MM.1S (cell line): Measurements from ENCODE around the gene MCTS1.
"Not testable (repeated sequence)": the region's sequence is repeated elsewhere in the genome, so short reads cannot be mapped to it uniquely, and the experiment has no call there.

ENCODE experiments used
- DNase-seq: peaks from one replicate; pipeline ENCODE4 v3.0.0-alpha.2; 2015
- H2AFZ ChIP-seq: fragments of 300-600 bp; sonication (generic); 2 replicates; pipeline ENCODE4 v1.6.0; 2016; ENCODE audit warnings: antibody characterized with exemption, low read length
- H3F3A ChIP-seq: fragments of 300-600 bp; sonication (generic); 2 replicates; pipeline ENCODE4 v1.6.1; 2016; ENCODE audit warnings: mild to moderate bottlenecking, antibody characterized with exemption, low read length, moderate library complexity, mixed read lengths; ENCODE audit not compliant: insufficient read depth
- H3K27ac ChIP-seq: fragments of 300-600 bp; sonication (generic); 2 replicates; pipeline ENCODE4 v1.5.1; 2016; ENCODE audit warnings: mild to moderate bottlenecking, low read length
- H3K27me3 ChIP-seq: fragments of 300-600 bp; sonication (generic); replicated peaks from 2 replicates; pipeline ENCODE4 v1.6.0; 2016; ENCODE audit warnings: low read length; ENCODE audit not compliant: insufficient read depth
- H3K36me3 ChIP-seq: fragments of 300-600 bp; sonication (generic); replicated peaks from 2 replicates; pipeline ENCODE4 v1.6.1; 2016; ENCODE audit warnings: mild to moderate bottlenecking, low read length, mixed read lengths; ENCODE audit not compliant: insufficient read depth
- H3K4me1 ChIP-seq: fragments of 300-600 bp; sonication (generic); 2 replicates; pipeline ENCODE4 v1.6.1; 2016; ENCODE audit warnings: low read length, mixed read lengths
- H3K4me2 ChIP-seq: fragments of 300-600 bp; sonication (generic); 2 replicates; pipeline ENCODE4 v1.6.0; 2016; ENCODE audit warnings: low read depth, low read length
- H3K4me3 ChIP-seq: fragments of 300-600 bp; sonication (generic); 2 replicates; pipeline ENCODE4 v1.5.1; 2016; ENCODE audit warnings: low read length, mixed read lengths
- H3K79me2 ChIP-seq: fragments of 300-600 bp; sonication (generic); 2 replicates; pipeline ENCODE4 v1.6.1; 2016; ENCODE audit warnings: mixed run types, low read length, mixed read lengths
- H3K9ac ChIP-seq: fragments of 300-600 bp; sonication (generic); 2 replicates; pipeline ENCODE4 v1.6.1; 2016; ENCODE audit warnings: low read length, mixed read lengths
- H3K9me2 ChIP-seq: fragments of 300-600 bp; sonication (generic); replicated peaks from 2 replicates; pipeline ENCODE4 v1.6.1; 2016; ENCODE audit warnings: mild to moderate bottlenecking, low read length, mixed read lengths; ENCODE audit not compliant: insufficient read depth
- H3K9me3 ChIP-seq: fragments of 300-600 bp; sonication (generic); replicated peaks from 2 replicates; pipeline ENCODE4 v1.6.1; 2016; ENCODE audit warnings: mild to moderate bottlenecking, low read length, mixed read lengths; ENCODE audit not compliant: insufficient read depth
- H4K20me1 ChIP-seq: fragments of 300-600 bp; sonication (generic); 2 replicates; pipeline ENCODE4 v1.6.1; 2016; ENCODE audit warnings: mild to moderate bottlenecking, low read length, moderate library complexity, mixed read lengths; ENCODE audit not compliant: insufficient read depth
- EZH2 ChIP-seq: fragments of 300-600 bp; sonication (generic); optimal IDR thresholded peaks from 2 replicates; pipeline ENCODE3; 2017; ENCODE audit warnings: low read depth, mild to moderate bottlenecking, antibody characterized with exemption, low read length, mixed read lengths
- EZH2phosphoT487 ChIP-seq: fragments of 300-600 bp; sonication (generic); IDR thresholded peaks from 2 replicates; pipeline ENCODE4 v1.6.1; 2018; ENCODE audit warnings: antibody characterized with exemption, low read length
- TF ChIP-seq, protein P1 (sequence below): fragments of 300-600 bp; sonication (generic); IDR thresholded peaks from 2 replicates; pipeline ENCODE4 v1.5.1; 2016; ENCODE audit warnings: antibody characterized with exemption, low read length, mixed read lengths

The MCTS1 gene

DNA sequence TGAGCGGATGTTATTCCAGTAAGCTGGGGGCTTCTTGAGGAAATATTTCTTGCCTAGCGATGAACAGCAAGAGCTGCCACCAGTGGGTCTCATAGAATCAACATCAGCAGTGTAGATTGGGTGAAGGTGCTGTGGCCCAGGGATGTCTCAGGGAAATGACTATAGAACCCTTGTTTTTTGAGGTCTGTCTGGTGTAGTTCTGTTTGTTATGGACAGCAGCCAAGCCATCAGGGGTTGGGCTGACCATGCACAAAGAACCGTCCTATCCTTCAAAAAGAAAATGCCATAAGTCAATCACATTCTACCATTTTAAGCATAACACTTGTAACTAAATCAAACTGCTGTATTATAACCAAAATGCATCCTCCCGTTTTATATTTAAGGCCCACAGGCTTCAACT lies 43.2 kb downstream of the MCTS1 start:
- no peak overlapping the region for H2AFZ ChIP-seq
- H3F3A ChIP-seq, result no peaks in the 10 kb centered on the region
- no peaks in the 10 kb centered on the region for H4K20me1 ChIP-seq
- no peaks in the 10 kb centered on the region for H3K9me2 ChIP-seq
- H3K9ac ChIP-seq, result no peak overlapping the region
- no peaks in the 10 kb centered on the region for H3K4me1 ChIP-seq
- H3K4me3 ChIP-seq, result no peak overlapping the region
- no peaks in the 10 kb centered on the region for H3K27me3 ChIP-seq
- DNase-seq, result no peak
- H3K36me3 ChIP-seq, result no peaks in the 10 kb centered on the region
- TF ChIP-seq, protein P1, sequence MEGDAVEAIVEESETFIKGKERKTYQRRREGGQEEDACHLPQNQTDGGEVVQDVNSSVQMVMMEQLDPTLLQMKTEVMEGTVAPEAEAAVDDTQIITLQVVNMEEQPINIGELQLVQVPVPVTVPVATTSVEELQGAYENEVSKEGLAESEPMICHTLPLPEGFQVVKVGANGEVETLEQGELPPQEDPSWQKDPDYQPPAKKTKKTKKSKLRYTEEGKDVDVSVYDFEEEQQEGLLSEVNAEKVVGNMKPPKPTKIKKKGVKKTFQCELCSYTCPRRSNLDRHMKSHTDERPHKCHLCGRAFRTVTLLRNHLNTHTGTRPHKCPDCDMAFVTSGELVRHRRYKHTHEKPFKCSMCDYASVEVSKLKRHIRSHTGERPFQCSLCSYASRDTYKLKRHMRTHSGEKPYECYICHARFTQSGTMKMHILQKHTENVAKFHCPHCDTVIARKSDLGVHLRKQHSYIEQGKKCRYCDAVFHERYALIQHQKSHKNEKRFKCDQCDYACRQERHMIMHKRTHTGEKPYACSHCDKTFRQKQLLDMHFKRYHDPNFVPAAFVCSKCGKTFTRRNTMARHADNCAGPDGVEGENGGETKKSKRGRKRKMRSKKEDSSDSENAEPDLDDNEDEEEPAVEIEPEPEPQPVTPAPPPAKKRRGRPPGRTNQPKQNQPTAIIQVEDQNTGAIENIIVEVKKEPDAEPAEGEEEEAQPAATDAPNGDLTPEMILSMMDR, result no peak
- no peak for TF ChIP-seq EZH2
- no peak overlapping the region for H3K27ac ChIP-seq
- H3K79me2 ChIP-seq, result no peaks in the 10 kb centered on the region
- H3K4me2 ChIP-seq, result no peak overlapping the region
- H3K9me3 ChIP-seq, result no peaks in the 10 kb centered on the region

DNA sequence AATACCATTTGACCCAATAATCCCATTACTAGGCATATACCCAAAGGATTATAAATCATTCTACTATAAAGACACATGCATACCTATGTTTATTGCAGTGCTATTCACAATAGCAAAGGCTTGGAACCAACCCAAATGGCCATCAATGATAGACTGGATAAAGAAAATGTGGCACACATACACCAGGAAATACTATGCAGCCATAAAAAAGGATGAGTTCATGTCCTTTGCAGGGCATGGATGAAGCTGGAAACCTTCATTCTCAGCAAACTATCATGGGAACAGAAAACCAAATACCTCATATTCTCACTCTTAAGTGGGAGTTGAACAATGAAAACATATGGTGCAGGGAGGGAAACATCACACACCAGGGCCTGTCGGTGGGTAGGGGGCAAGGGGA lies 48.4 kb downstream of the MCTS1 start:
- not testable (repeated sequence) for DNase-seq, H3K9me2 ChIP-seq, H3K27ac ChIP-seq, H3K4me2 ChIP-seq, H2AFZ ChIP-seq, H3K9me3 ChIP-seq, H3K4me1 ChIP-seq, H3K9ac ChIP-seq, H3K79me2 ChIP-seq, H3K4me3 ChIP-seq, H4K20me1 ChIP-seq, H3F3A ChIP-seq, H3K27me3 ChIP-seq, H3K36me3 ChIP-seq

DNA sequence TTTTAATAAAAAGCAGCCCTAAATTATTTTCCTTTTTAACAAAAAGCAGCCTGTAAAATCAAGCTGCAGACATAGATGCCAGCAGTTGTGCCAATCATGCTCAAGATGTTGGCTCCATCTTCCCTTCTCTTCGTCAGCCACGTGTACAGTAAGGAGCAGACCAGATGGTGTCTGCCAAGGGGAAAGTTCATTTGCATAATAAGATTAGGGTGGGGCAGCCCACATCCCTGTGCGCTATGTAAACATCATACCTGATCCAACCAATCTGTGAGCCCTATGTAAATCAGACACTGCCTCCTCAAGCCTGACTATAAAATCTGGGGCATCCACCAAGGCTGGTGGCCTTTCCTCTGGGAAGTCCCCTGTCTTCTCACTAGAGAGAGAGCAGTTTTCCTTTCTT lies 49.1 kb downstream of the MCTS1 start:
- no peaks in the 10 kb centered on the region for H3K4me1 ChIP-seq
- H3K79me2 ChIP-seq, result no peaks in the 10 kb centered on the region
- no peaks in the 10 kb centered on the region for H3K9me2 ChIP-seq
- no peaks in the 10 kb centered on the region for H3K27me3 ChIP-seq
- H3K9ac ChIP-seq, result no peak overlapping the region
- no peaks in the 10 kb centered on the region for H3F3A ChIP-seq
- H3K4me3 ChIP-seq, result no peak overlapping the region
- H3K36me3 ChIP-seq, result no peaks in the 10 kb centered on the region
- no peak for TF ChIP-seq EZH2
- TF ChIP-seq EZH2phosphoT487, result no peak
- TF ChIP-seq, protein P1, result no peak
- no peaks in the 10 kb centered on the region for H4K20me1 ChIP-seq
- DNase-seq, result no peak
- no peak overlapping the region for H3K4me2 ChIP-seq
- H2AFZ ChIP-seq, result no peak overlapping the region
- no peaks in the 10 kb centered on the region for H3K9me3 ChIP-seq
- H3K27ac ChIP-seq, result no peak overlapping the region

DNA sequence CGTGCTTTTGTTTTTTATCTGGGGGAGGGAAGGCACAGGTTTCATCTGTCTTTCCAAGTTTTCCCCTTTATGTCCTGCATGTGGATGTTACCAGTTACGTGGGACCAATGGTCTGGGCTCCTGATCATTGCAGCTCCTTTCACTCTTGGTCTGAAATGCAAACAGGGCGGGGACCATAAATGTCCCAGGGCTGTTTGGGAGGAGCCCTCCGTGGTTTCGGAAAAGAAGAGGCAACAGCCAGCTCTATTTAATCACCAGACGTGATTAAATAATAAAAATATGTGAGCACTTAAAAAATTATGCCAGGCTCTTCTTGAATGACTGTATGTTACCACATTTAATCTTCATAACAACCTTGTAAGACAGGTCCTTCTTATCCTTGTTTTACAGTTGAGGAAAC lies 56.7 kb downstream of the MCTS1 start:
- H4K20me1 ChIP-seq, result no peaks in the 10 kb centered on the region
- no peaks in the 10 kb centered on the region for H3K9me2 ChIP-seq
- TF ChIP-seq, protein P1, result no peak
- TF ChIP-seq EZH2phosphoT487 (no peak), EZH2 (no peak)
- H2AFZ ChIP-seq, result no peak overlapping the region
- no peak overlapping the region for H3K4me3 ChIP-seq
- no peaks in the 10 kb centered on the region for H3K79me2 ChIP-seq
- H3K4me2 ChIP-seq, result no peak overlapping the region
- H3F3A ChIP-seq, result no peaks in the 10 kb centered on the region
- H3K4me1 ChIP-seq, result no peaks in the 10 kb centered on the region
- H3K9me3 ChIP-seq, result no peaks in the 10 kb centered on the region
- no peak for DNase-seq
- H3K36me3 ChIP-seq, result no peaks in the 10 kb centered on the region
- no peaks in the 10 kb centered on the region for H3K27me3 ChIP-seq
- H3K27ac ChIP-seq, result no peak overlapping the region
- no peak overlapping the region for H3K9ac ChIP-seq
